C4-2B (cell line): ENCODE results near the gene GATAD2A.

Experiments used
- CTCF ChIP-seq: fragments of 450-650 bp; conservative IDR thresholded peaks from 2 replicates; pipeline ENCODE4 v1.5.1; 2017; ENCODE audit warnings: mild to moderate bottlenecking
- ZFX ChIP-seq: fragments of 450-650 bp; IDR thresholded peaks from 2 replicates; pipeline ENCODE4 v1.6.1; 2017

GRCh38 chr19:19546751-19547162, 141.3 kb downstream of the GATAD2A start:
- no peak for TF ChIP-seq CTCF
- no peak for TF ChIP-seq ZFX
